HEK293T (cell line): ENCODE measurements around the gene SCUBE1.

Experiments used
- BHLHE40 ChIP-seq: fragments of 450-650 bp; IDR thresholded peaks from 2 replicates; pipeline ENCODE4 v1.6.1; 2016; ENCODE audit warnings: mild to moderate bottlenecking, moderate library complexity, borderline replicate concordance
- CTBP1 ChIP-seq: fragments of 450-650 bp; IDR thresholded peaks from 2 replicates; pipeline ENCODE4 v1.6.1; 2016; ENCODE audit warnings: borderline replicate concordance
- ELF4 ChIP-seq: fragments of 450-650 bp; IDR thresholded peaks from 2 replicates; pipeline ENCODE4 v1.6.1; 2017; ENCODE audit warnings: antibody characterized with exemption
- FOXA1 ChIP-seq: fragments of 450-650 bp; IDR thresholded peaks from 2 replicates; pipeline ENCODE4 v1.6.1; 2016; ENCODE audit warnings: mild to moderate bottlenecking
- FOXK2 ChIP-seq: fragments of 450-650 bp; IDR thresholded peaks from 2 replicates; pipeline ENCODE4 v1.6.1; 2016; ENCODE audit warnings: mild to moderate bottlenecking
- FOXM1 ChIP-seq: fragments of 450-650 bp; IDR thresholded peaks from 2 replicates; pipeline ENCODE4 v1.6.1; 2017; ENCODE audit warnings: mild to moderate bottlenecking, borderline replicate concordance
- HDGF ChIP-seq: fragments of 450-650 bp; IDR thresholded peaks from 2 replicates; pipeline ENCODE4 v1.6.1; 2017; ENCODE audit warnings: antibody characterized with exemption, borderline replicate concordance
- L3MBTL2 ChIP-seq: fragments of 450-650 bp; conservative IDR thresholded peaks from 2 replicates; pipeline ENCODE4 v1.6.1; 2016; ENCODE audit warnings: mild to moderate bottlenecking
- LEF1 ChIP-seq: fragments of 450-650 bp; IDR thresholded peaks from 2 replicates; pipeline ENCODE4 v1.6.1; 2017; ENCODE audit warnings: mild to moderate bottlenecking, borderline replicate concordance
- NFRKB ChIP-seq: fragments of 450-650 bp; IDR thresholded peaks from 2 replicates; pipeline ENCODE4 v1.6.1; 2016; ENCODE audit warnings: mild to moderate bottlenecking, moderate library complexity
- SP1 ChIP-seq: fragments of 450-650 bp; IDR thresholded peaks from 2 replicates; pipeline ENCODE4 v1.6.1; 2017
- TARDBP ChIP-seq: fragments of 450-650 bp; IDR thresholded peaks from 2 replicates; pipeline ENCODE4 v1.6.1; 2016
- TF ChIP-seq, protein P1 (sequence below): fragments of 450-650 bp; IDR thresholded peaks from 2 replicates; pipeline ENCODE4 v1.6.1; 2016

DNA sequence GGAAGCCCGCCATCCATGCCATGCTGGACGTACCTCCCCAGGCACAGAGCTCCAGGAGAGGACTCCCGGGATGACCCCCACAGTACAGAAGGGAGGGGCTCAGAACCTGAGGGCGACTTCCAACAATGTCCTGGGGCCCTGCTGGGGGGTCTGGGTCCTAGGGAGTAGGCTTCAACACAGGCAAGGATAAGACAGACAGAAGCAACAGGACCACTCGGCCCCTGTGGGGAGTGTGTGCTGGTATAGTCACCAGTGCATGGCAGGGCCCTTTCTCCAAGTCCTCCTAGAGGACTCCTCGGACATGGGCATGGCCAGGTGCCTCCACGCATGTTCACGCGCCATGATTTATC is 173.1 kb downstream of the SCUBE1 start:
- TF ChIP-seq ELF4 (no peak), BHLHE40 (no peak), L3MBTL2 (no peak), FOXA1 (no peak), NFRKB (no peak), CTBP1 (no peak), SP1 (no peak), FOXK2 (no peak), FOXM1 (no peak), TARDBP (no peak), HDGF (no peak), LEF1 (no peak)
- TF ChIP-seq, protein P1, sequence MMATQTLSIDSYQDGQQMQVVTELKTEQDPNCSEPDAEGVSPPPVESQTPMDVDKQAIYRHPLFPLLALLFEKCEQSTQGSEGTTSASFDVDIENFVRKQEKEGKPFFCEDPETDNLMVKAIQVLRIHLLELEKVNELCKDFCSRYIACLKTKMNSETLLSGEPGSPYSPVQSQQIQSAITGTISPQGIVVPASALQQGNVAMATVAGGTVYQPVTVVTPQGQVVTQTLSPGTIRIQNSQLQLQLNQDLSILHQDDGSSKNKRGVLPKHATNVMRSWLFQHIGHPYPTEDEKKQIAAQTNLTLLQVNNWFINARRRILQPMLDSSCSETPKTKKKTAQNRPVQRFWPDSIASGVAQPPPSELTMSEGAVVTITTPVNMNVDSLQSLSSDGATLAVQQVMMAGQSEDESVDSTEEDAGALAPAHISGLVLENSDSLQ: no peak
